GM12878 (cell line): ENCODE data around the gene MTRR. TPM values are rescaled to one million over a fixed set of nuclear protein-coding genes. Genes with fewer than 3 reads are reported as not detected.
A peak's percentile ranks its signal among the peaks of the same experiment; 100 is the strongest.

Experiments
- ATAC-seq: fragments of 200-7000 bp; cut with Tn5 transposase; 3 replicates; pipeline ENCODE4 v1.9.1; 2020; ENCODE audit warnings: mild to moderate bottlenecking, moderate library complexity
- BruUV-seq: library from RNA; stranded (reverse); fragments of 400-500 nt; replicated peaks from 2 replicates; lab custom pipeline; 2021; lab: Mats Ljungman, UMichigan
- CTCF ChIA-PET: fragments of 300-600 bp; sonication (Branson Sonifier 250); formaldehyde crosslinking; extraction: SDS; loops from one replicate; lab custom pipeline; 2021; ENCODE audit warnings: inconsistent platforms; lab: Yijun Ruan, JAX
- POLR2A ChIA-PET: fragments of 350-600 bp; formaldehyde crosslinking; extraction: SDS; loops from one replicate; lab custom pipeline; 2021; ENCODE audit warnings: inconsistent platforms; lab: Charles Lee
- RAD21 ChIA-PET: fragments of 300-600 bp; sonication (Branson Sonifier 250); formaldehyde crosslinking; loops from one replicate; lab custom pipeline; 2023; ENCODE audit warnings: antibody characterized with exemption; ENCODE audit not compliant: unreplicated experiment; lab: Charles Lee
- SMC1A ChIA-PET: fragments of 300-600 bp; sonication (Branson Sonifier 250); formaldehyde crosslinking; loops from one replicate; lab custom pipeline; 2023; ENCODE audit not compliant: unreplicated experiment, uncharacterized antibody; lab: Charles Lee
- DNase-seq: peaks from one replicate; pipeline ENCODE4 v3.0.0-alpha.2; 2011; ENCODE audit warnings: low read depth, low spot score
- FAIRE-seq: peaks from 3 replicates; lab custom pipeline; 2011; peaks lifted over from hg19 to GRCh38; lab: Jason Lieb, UNC
- H2AFZ ChIP-seq: 2 replicates; pipeline ENCODE4 v1.6.0; 2011; ENCODE audit warnings: low read depth, low read length, control low read depth; ENCODE audit not compliant: control insufficient read depth
- H3K27ac ChIP-seq: 2 replicates; pipeline ENCODE4 v1.5.1; 2011; ENCODE audit warnings: control low read depth; ENCODE audit not compliant: control insufficient read depth, insufficient read depth
- H3K27me3 ChIP-seq, 2 experiments: replicated peaks in 1 of 2; 2 replicates each; pipeline versions ENCODE4 v1.6.0 to v1.6.1; 2011; ENCODE audit warnings: low read length in 1 of 2; ENCODE audit not compliant: control insufficient read depth in 2 of 2, insufficient read depth in 2 of 2
- H3K36me3 ChIP-seq, 2 experiments: 2 replicates each; pipeline ENCODE4 v1.5.1; 2011; ENCODE audit warnings: low read length in 1 of 2; ENCODE audit not compliant: control insufficient read depth in 2 of 2, insufficient read depth in 2 of 2
- H3K4me1 ChIP-seq: 2 replicates; pipeline ENCODE4 v1.6.1; 2011; ENCODE audit warnings: mild to moderate bottlenecking, low read length, moderate library complexity, mixed read lengths; ENCODE audit not compliant: control insufficient read depth, insufficient read depth
- H3K4me2 ChIP-seq: 2 replicates; pipeline ENCODE4 v1.6.0; 2011; ENCODE audit warnings: control low read depth; ENCODE audit not compliant: control insufficient read depth, insufficient read depth
- H3K4me3 ChIP-seq: fragments of 200-600 bp; sonication (generic); 2 replicates; pipeline ENCODE4 v1.5.1; 2016
- H3K79me2 ChIP-seq: 2 replicates; pipeline ENCODE4 v1.6.0; 2011; ENCODE audit warnings: low read length; ENCODE audit not compliant: control insufficient read depth, insufficient read depth
- H3K9ac ChIP-seq: 2 replicates; pipeline ENCODE4 v1.8.0; 2011; ENCODE audit warnings: low read length, control low read depth, mixed read lengths; ENCODE audit not compliant: control insufficient read depth, insufficient read depth
- H3K9me3 ChIP-seq: replicated peaks from 3 replicates; pipeline ENCODE4 v1.5.1; 2011; ENCODE audit warnings: mild to moderate bottlenecking, low read length; ENCODE audit not compliant: control insufficient read depth, insufficient read depth
- H4K20me1 ChIP-seq: 2 replicates; pipeline ENCODE4 v1.6.0; 2011; ENCODE audit not compliant: control insufficient read depth, insufficient read depth
- HDGF ChIP-seq: fragments of 450-650 bp; IDR thresholded peaks from 2 replicates; pipeline ENCODE4 v1.6.1; 2016; ENCODE audit warnings: antibody characterized with exemption
- NR2C2 ChIP-seq: IDR thresholded peaks from 2 replicates; pipeline ENCODE4 v1.6.1; 2011; ENCODE audit warnings: borderline replicate concordance, low read depth; ENCODE audit not compliant: control insufficient read depth, insufficient read length
- ZBTB40 ChIP-seq: fragments of 450-650 bp; IDR thresholded peaks from 2 replicates; pipeline ENCODE4 v1.6.1; 2016; ENCODE audit warnings: mild to moderate bottlenecking, moderate library complexity, borderline replicate concordance
- WGBS: methylation state at CpG from one replicate; pipeline ENCODE4 v1.1.6; 2016; ENCODE audit warnings: low lambda C conversion rate; ENCODE audit not compliant: insufficient replicate concordance, insufficient coverage; ENCODE audit errors: missing lambda C conversion rate; 5-methylcytosine and 5-hydroxymethylcytosine counted together
- in situ Hi-C: fragments of 300-500 bp; cut with MboI; formaldehyde crosslinking; loops from 9 replicates; pipeline ENCODE4 v1.14.3; 2018; ENCODE audit warnings: mixed read lengths
- intact Hi-C: fragments of 100-400 bp; cut with micrococcal nuclease; formaldehyde crosslinking; loops from one replicate; pipeline ENCODE4 v1.14.2; 2022; ENCODE audit not compliant: unreplicated experiment
- polyA plus RNA-seq, 11 experiments: library from polyadenylated mRNA; depleted of rRNA in 4 of 11; unstranded in 6 of 11; stranded (reverse) in 5 of 11; fragments of >200 nt; fragmentation: Nextera tagmentation in 4 of 11; fragmentation: Illumina TruSeq in 1 of 11; extraction: Ambion mirVana in 4 of 11; extraction: Trizol in 1 of 11; gene quantifications; 1 replicate in 1 of 11; 2 replicates in 10 of 11; pipeline versions ENCODE4 v1.2.1 to v1.2.3, GENCODE V29; 2011 to 2016; ENCODE audit warnings: inconsistent platforms in 2 of 11, missing spikeins in 2 of 11, low read depth in 1 of 11
- total RNA-seq, 4 experiments: library from RNA; depleted of rRNA in 3 of 4; stranded (reverse); fragments of >200 nt in 3 of 4; fragmentation: Illumina TruSeq in 1 of 4; extraction: Trizol in 1 of 4; gene quantifications; 2 replicates each; pipeline versions ENCODE4 v1.2.1 to v1.2.3, GENCODE V29; 2013 to 2021

The MTRR gene
- total and polyA plus RNA-seq, 10 of the 15 experiments (the other 5 are each of a cell fraction or from before 2014, with no cell fraction given) = 13.8 to 76.9 (median 38.0) TPM

- CTCF ChIA-PET = interaction anchor here (9.9 kb wide), 1 partner anchor 13 kb away, joined by 92 read pairs; no protein-coding TSS in a partner anchor
- intact Hi-C loops = no loop called here
- Histone ChIP-seq H3K9me3 (no peaks in the 10 kb centered on the region), H3K4me2 (no peak overlapping the region), H4K20me1 (0 out of 2 replicates have a peak, but pooled peaks cover 2% of the 10 kb centered on the region), H3K36me3 (peaks cover 7 to 14% of the 10 kb centered on the region in 2 experiments), H3K27me3 (no peaks in the 10 kb centered on the region), H3K27ac (no peak overlapping the region), H3K4me1 (peaks cover 58% of the 10 kb centered on the region), H3K9ac (no peak overlapping the region), H3K4me3 (no peak overlapping the region), H3K79me2 (peaks cover 48% of the 10 kb centered on the region), H2AFZ (no peak overlapping the region)
- FAIRE-seq = no peak
- POLR2A ChIA-PET = no interaction called here
- WGBS = 97% methylated on average over 2 of the region's 2 CpGs
- ATAC-seq = no peak
- TF ChIP-seq HDGF = no peak
- TF ChIP-seq ZBTB40 = peak; percentile 74
- no peak for TF ChIP-seq NR2C2
- no TSS peak for BruUV-seq
- DNase-seq = no peak
- RAD21 ChIA-PET = interaction anchor here (2.3 kb wide), 1 partner anchor 13 kb away, joined by 8 read pairs; no protein-coding TSS in a partner anchor
- in situ Hi-C loops = no loop called here
- SMC1A ChIA-PET = interaction anchor here (1.3 to 2.3 kb wide), 2 partner anchors 12 to 17 kb away, joined by 3 to 8 read pairs; no protein-coding TSS in a partner anchor
Observed at GRCh38 chr5:7874639-7875038, 5.7 kb downstream of the MTRR start.
